Muscle of back (tissue), 11 donors: ENCODE results near the gene NCKAP5. TPM values are rescaled to one million over a fixed set of nuclear protein-coding genes. Genes with fewer than 3 reads are reported as not detected.
"Not testable (repeated sequence)": the region's sequence is repeated elsewhere in the genome, so short reads cannot be mapped to it uniquely, and the experiment has no call there.

Experiments
- DNase-seq, 3 donors: peaks; one replicate each; pipeline versions ENCODE4 v3.0.0 to v3.0.0-alpha.2; 2013
- polyA plus RNA-seq, 10 donors: library from polyadenylated mRNA; unstranded; fragments of 120-200 nt; gene quantifications; one replicate each; pipeline ENCODE4 v1.2.1, GENCODE V29; 2013; ENCODE audit not compliant: insufficient read length in 10 of 10

NCKAP5 gene
- polyA plus RNA-seq, 10 donors = 3.3 to 8.8 (median 6.7) TPM

DNA sequence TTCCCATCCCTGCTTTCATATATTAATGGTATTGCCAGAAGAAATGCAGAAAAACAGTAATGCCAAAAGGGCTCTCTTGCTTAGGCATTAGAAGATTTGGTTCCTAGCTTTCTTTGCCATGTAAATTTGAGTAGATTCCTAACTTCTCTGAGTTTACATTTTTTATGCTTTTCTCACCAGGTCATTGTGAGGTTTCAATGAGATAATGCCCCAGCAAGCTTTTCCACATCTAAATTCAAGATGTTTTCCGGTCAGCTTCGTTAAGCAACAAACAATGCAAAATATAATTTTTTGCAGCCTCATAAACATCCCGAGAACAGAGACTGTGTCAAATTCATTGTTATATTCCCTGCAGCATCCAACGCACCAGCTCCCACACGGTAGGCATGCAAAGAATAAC lies 44.9 kb downstream of the NCKAP5 start:
- DNase-seq = no peak

DNA sequence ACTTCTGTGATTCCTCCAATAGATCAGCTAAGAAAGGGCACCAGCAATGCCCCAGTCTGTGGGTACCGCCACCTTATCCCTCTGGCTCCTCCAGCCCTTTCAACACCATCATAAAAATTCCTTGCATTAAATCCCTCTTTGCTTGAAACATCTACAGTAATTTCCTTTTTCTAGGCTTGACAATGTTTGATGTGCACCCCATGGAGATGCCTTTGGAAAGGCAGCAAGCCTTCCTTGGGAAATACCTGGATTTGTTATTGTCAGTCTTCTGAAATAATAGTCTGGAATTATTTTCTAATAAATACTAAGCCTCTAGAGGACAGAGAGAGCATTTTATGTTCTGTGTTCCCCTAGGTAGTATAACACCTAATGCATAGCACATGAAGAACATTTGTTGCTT lies 46.1 kb downstream of the NCKAP5 start:
- DNase-seq = no peak

DNA sequence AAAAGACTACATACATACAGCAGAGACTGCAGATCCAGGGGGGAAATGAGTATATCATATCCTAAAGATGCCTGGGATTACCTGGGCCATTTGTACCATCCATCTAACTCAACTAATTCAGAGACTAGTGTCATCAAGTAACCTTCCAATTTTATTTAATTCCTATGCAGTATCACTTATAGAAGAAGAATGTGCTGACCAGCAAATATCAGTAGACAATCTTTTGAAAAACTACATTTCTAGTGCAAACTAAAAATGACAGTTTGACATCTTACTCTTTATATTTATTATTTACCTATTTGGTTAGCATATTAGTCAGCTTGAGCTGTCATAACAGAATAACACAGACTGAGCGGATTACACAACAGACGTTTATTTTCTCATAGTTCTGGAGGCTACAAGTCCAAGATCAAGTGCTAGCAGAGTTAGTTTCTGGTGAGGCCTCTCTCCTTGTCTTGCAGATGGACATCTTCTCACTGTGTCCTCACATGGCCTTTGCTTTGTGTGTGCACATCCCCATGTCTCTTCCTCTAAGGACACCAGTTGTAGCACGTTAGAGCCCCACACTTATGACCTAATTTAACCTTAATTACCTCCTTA lies 47.0 kb downstream of the NCKAP5 start:
- DNase-seq = no peak

DNA sequence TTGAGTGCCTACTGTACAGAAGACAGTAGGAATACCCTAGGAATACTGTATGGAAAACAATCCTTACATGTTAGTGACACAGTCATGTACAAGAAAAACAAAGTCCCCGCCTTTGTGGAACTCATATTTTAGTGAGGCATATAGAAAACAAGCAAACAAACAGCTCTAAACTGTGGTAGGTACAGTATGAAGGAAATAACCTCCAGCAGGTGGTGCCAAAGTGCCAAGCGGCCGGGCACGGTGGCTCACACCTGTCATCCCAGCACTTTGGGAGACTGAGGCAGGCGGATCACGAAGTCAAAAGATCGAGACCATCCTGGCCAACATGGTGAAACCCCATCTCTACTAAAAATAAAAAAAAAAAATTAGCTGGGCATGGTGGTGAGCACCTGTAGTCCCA lies 48.6 kb downstream of the NCKAP5 start:
- not testable (repeated sequence) for DNase-seq

DNA sequence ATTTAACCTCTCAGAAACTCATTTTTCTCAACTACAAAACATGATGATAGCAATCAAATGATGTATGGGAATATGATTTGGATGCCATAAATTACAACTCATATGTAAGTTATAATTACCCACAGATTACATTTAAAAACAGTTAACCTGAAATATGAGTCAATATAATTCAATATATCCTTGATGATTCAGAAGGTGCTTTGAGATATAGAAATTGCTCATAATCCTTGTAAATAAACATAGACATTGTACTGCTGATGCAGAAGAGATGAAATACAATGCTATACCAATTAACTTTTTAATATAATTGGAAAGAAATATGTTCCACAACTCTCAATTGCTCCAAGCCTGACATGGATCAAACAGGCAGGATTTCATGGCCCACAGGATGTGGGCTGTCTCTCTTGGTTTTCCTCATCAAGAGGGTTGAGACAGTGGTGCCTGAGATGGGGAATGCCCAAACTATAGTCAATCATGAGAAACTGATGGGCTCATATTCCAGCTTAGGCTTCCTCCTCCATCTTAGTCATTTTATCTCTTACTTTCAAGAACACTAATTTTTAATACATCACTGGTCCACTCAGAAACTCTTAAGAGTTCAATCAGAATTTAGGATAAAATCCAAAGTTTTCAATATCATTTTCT lies 49.4 kb downstream of the NCKAP5 start:
- DNase-seq = no peak

DNA sequence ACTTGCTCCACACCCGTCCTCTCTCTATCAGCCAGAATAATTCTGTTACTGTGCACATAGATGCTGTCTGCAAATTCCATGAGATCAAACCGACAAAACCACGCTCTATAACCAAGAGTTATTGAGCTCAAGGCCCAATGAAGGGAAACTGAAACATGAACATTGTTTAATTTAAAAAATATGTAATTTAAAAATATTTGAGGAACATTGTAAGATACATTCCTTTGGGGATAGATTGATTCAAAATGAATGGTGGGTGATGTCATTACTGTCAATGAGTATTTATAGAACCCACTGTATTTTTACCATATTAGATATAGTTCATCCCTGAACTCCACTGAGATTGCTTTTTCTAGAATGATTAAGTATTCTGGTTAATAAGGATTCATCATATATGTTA lies 50.4 kb downstream of the NCKAP5 start:
- peak in 2 of 3 donors; percentile 27 to 41 for DNase-seq

DNA sequence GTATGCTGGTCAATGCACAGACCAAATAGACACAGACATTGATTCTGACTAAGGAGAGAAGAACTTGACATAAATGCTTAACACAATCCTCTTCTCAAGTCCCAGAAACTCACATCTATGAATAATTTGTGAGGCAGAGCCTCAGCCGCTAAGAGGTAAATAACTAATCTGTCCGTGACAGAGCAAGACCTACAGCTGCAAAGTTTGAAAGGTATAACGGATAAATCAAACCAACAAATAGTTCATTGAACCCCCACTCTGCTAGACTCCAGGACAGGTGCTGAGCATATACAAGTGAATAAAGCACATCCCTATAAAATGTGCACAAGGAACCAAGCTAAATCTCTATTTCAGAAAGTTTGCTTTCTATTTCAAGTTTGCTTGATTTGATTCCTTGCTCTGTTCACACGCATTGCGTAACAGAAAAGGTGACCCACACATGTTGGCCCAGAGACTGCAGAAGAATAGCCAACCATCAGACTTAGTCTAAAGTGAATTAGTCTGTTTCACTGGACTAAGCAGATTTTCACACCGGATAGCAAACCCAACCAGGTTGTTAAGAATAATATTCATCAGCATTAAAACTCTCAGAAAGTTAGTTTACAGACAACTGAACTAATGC lies 51.7 kb downstream of the NCKAP5 start:
- no peak for DNase-seq

DNA sequence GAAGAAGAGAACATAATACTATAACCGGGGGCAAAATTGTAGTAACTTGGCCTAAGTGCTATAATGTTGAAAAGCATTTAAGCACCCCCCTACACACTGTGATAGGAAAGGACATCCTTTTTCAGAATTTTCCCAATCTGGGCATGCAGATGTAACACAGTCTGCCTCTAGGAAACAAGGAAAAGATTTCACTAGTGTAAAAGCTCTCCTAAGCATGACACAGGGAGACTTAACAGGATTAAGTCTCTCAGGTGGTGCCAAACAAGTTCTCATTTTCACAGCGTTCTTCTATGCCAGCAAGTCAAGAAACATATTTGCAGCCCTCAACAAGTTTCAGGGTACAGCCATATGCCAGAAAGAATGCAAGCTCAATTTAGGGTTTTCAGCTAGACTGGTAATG lies 53.0 kb downstream of the NCKAP5 start:
- no peak for DNase-seq

DNA sequence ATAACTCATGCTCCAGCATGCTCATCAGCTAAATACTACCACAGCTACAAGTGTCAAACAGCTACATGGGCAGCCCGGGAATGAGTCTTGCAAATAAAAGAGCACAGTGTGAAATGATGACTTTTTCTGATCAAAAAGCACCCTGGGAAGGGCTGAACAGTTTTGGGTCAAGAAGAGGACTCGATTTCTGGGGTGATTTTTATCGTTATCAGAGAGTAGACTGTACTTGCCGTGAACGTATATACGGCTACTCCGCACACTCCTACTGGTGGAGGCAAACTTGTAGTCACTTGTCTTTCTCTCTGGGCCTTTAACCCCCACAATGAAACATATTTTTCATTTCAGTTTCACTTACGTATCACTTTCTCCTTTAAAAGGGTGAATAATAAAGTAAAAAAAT lies 54.4 kb downstream of the NCKAP5 start:
- DNase-seq = no peak

DNA sequence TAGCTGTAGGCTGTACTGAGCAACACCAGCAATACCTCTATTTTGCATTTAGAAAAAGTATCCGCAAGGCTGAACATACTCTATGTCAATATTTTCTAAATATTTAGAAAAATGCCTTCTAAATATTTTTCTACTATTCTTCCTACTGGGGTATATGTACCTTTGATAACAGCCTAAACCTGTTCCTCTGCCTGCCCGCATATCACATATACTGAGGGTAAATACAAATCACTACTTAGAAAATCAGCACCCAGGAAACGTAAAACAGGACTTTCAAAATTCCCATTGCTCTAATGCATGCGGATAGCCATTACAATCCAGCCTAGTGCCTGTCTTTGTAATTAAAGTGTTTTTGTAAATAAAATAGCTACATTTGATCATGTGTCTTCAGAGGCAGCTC lies 56.1 kb downstream of the NCKAP5 start:
- DNase-seq = no peak

DNA sequence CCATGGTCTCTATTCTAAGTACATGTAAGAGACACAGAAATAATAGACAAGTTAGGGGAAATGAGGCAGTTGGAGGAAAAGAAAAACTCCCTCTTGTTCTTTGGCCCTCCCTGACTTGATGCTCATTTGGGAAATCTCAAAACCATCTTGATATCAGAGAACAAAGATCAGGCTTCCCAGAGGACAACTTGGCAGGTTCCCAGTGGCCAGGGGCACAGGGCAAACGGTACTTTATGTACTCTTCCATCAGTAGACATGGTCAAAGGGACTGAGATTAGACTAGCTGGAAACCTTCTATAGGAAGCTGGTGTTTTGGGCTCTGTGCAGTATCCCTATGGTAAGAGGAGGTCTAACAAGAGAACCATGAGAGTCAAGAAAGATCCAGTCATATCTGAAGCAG lies 56.6 kb downstream of the NCKAP5 start:
- no peak for DNase-seq

DNA sequence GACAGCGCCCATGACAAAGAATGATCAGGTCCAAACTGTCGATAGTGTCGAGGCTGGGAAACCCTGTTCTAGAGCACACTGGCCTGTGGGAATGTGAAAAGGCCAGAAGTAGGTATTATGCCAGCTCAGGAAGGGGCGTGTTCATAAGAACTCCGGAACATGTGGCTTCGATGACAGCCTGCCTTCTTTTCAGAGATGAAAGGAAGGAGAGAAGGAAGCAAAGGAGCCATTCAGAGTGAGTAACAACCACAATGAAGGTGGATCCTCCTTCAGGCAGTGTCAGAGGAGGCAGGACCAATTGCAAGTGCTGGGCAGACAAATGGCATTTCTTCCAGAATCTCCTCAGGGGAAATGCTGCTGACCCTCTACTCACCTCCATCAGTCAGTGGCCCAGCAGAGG lies 58.5 kb downstream of the NCKAP5 start:
- no peak for DNase-seq

DNA sequence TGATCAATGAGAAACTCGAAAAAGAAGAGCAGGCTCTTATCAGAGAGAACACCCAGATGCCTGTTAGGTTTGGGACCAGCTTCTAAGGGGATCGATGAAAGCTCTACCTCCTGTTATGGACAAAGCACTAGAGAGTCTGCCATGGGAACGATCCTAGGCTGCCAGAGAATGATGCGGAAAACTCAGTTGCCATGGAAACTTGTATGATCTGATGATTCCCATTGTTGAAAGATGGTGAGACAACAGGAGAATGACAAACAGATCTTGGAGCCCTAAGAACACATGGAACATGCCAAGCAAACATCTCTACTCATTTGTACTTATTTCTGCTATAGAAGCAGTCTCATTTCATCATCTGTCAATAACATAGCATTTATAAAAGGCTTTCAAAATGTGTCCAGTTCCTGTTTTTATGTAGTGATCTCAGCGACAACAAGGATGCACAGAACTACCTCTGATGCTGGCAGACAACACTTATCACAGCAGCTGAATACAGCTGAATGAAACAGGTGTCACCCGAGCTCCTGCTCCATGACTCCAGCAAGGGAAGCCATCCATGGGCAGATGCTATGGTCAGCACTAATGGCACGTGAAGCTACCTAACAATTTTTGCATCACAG lies 59.6 kb downstream of the NCKAP5 start:
- DNase-seq = no peak

DNA sequence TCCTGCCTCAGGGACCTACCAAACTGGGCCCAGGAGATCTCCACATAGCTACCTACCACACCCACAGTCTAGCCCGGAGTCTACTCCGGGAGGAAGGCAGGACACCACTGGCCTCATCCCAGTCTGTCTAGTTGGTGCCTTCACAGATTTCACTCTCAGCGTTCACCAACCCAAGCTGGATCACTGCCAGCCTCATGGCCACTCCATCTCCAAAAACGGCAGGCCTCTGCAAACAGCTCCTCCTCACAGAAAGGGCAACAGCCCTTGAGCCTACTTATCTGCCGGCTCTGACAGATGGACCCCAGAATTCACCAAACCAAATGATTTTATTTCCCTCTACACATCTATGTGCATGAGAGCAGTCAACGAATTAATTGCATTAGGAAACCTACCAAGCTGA lies 61.3 kb downstream of the NCKAP5 start:
- no peak for DNase-seq

DNA sequence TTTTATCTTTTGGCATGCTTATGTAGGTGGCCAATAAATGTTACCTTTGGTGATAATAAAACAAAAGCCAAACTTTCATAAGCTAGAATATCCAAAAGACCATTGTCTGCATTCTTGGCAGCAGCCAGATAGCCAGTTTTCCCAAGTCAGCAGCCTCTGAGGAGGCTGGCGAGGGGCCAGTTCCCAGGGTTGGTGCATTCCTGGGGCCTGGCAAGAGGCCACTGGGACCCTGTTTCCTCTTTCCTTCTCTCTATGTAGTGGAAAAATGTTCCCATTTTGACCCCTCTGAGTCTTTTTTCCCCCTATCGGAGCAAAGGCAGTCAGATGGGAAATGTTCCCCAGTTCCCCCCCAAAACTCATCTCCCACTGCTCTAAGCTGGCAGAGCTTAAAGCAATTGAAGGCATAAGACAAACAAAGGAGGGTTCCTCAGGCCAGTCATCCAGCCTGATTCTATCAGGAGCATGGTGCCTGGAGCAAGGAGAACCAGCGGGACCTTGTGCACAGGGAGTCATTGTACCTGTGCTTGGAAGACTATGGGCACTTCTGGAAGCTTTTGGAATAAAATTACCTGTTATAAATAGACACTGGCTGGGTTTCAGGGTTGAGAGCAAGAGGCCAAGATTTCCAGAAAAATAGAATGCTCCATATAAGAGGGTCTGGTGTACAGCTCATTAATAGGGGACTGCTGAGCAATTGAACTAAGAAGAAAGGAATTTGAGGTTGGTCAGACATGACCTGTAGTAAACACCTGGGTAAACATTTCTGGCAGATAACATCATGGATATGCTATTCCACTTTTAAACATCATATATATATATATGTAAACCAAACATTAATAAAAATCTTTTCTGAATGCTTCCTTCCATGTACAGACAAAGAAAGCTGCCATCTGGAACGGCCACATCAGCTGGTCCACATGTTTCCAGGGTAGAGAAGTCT lies 63.4 kb downstream of the NCKAP5 start:
- peak in 2 of 3 donors; percentile 56 to 62 for DNase-seq

DNA sequence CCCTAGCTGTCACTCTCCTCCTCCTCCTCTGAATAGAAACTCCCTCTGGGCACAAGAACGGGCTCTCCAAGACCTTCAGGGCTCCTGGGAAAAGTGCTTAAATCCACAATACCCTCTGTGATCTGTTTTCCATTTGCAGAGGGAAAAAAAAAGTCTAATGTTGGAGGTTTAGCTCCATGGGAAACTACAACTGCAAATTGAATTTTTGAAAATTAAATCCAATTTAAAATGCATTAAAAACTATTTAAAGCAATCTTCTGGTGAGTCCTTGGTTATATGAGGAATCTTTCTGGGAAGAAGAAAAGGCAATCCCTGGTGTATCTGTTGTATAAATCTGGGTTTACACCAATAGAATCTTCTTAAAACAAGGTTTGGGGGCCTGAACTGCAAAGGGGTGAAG lies 64.3 kb downstream of the NCKAP5 start:
- DNase-seq = peak in 1 of 3 donors; percentile 20

DNA sequence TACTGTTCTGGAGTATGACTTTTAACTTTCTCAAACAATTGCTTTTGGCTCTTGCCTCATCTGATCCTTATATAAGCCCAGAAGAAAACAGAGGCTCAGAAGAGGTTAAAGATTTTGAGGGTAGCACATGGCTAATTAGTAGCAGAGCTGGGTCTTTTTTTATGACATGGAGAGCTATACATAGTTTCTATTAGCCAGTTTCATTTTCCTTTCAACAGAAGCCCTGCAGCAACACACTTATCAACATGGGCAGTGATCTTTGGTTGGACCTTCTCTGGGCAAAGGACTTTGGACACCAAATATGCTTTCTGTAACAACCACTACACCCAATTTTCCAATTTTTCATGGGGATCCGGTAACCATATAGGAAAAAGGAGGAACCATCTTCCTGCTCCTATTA lies 64.9 kb downstream of the NCKAP5 start:
- DNase-seq = no peak

DNA sequence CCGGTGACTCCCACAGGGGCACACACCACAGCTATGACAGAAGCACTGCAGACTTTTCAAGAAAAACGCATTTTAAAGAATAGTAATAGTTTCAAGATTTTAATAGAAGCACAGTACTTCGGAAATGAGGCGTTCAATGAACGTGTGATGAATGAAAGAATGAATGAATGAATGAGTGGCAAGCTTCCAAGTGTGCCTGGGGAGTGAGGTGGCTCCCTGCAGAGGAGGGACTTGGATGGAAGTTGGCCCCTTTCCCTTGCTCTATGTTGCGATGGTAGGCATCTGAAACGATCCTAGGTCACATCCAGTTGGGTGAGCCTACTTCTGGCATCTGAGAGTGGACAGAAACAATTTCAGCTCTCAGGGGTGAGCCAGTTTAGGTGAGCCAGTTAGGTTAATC lies 65.6 kb downstream of the NCKAP5 start:
- DNase-seq = no peak

DNA sequence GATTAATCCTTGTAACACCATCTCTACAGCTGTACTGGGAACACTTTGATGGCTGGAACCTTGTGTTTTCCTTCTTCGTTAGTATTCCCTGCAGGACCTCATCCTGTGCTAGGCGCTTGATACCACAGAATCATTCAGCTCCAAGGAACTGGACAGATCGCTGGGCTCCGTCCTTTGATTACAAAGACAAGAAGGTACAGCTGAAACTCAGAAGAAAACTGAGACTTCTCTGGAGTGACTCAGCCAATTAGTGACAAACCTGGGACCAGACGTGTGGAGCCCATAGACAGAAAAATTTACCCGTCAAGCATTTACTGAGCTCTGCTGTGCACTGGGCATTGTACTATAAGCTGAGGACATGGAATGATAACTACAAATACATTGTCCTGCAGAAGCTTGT lies 67.3 kb downstream of the NCKAP5 start:
- no peak for DNase-seq

DNA sequence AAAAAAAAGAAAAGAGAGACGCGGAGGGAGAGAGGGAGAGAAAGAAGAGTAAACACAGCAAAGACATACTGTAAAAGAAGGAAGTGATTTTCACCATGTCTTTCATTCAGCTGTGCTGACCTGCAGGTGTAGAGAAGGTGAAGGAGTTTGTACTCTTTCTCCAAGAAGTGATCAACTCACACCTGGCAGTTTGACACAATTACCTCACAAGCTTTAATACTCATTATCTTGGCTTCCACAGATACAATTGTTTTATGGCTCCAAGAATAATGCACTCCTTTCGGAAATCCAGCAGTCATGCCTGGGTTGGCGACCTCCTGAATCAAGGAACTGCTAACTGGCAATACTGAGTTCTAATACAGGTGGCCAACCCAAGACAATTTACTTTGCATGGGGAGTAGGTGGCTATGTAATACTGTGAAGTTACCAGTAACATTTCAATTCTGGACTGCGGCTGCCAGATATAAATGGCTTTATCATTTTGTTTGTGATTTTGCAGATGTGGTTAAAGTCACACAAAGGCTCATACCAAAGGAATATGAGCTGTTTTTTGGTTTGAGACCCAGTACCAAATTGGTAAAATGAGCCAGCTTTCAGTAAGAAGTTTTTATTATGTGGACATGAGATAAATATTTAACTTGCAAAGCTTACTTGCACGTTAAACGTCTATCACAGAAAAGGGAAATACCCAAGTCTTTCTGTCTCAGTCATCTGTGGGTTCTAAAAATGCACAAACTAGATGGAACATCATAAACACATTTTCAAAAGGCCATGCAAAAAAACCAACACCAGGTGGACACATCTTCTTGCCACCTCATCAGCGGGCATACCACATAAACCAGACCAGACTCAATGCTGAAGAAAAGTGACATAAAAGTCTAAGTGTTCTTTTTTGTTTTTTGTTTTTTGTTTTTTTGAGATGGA lies 69.3 kb downstream of the NCKAP5 start:
- DNase-seq = no peak
